ENCODE results near the gene SLC34A1.

SLC34A1 gene

DNA sequence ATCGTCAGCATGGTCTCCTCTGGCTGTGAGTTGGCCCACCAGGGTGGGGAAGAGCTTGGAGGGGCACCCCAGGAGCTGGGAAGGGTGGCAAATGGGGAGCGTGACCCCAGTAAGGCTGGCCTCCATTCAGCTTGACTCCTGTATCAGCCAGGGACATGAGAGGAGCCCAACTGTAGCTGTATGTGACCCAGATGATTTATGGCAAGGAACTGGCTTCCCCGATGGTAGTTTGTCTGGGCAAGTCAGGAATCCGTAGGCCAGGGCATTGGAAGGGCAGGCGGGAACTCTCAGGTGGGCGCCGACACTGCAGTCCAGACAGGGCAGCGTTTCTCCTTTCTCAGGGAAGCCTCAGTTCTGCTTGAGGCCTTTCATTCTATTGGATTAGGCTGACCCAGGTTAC, 2.3 kb downstream of the SLC34A1 start:
- DNase-seq (ENCODE audit: low read depth in 1 of 2, low spot score in 1 of 2) = no peak

DNA sequence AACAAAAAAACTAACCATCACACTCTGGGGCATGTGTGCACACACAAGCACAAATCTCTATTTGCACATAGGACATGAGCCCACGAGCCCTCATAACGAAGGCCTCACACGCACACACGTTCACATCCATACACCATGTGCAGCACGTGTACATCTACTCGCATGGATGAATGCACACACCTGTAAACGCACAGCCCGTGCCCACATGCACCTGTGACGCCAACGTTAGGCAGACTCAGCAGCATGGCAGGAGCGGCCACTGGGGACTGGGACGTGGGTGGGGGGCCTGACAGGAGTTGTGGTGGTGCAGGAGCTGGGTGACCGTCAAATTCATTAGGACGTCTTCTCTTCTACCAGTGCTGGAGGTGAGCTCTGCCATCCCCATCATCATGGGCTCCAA, 3.2 kb downstream of the SLC34A1 start:
- DNase-seq (ENCODE audit: low read depth in 1 of 2, low spot score in 1 of 2) = no peak

DNA sequence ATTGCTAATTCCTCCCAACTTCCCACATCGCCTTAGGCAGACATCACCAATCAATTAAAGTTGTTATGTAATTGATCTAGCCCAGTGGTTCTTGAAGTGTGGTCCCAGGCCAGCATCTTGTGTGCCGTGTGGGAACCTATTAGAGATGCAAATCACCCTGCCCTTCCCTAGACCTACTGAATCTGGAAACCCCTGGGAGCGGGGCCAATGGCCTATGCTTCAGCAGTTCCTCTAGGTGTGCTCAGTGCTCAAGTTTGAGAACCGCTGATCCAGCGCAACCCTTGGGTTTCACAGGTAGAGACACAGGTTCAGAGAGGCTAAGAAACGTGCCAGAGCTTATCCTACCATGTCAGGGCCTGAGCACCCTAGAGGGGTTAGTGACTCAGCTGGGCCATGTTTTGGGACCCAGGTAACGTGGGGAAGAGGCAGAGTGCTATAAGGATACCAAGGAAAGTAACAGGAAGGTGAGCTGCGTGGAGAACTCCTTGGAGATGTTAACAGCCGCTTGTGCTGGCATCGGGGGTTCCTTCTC, 4.4 kb downstream of the SLC34A1 start:
- DNase-seq (ENCODE audit: low read depth in 1 of 2, low spot score in 1 of 2) = no peak

- DNase-seq (ENCODE audit: low read depth in 1 of 2, low spot score in 1 of 2) = peak in 1 of 2 donors; percentile 36
Measured at GRCh38 chr5:177389241-177390169, 5.3 kb downstream of the SLC34A1 start.

GRCh38 chr5:177390363-177391300, 6.4 kb downstream of the SLC34A1 start:
- peak; percentile 72 to 79 for DNase-seq (ENCODE audit: low read depth in 1 of 2, low spot score in 1 of 2)

- no peak for DNase-seq (ENCODE audit: low read depth in 1 of 2, low spot score in 1 of 2)
Measured at GRCh38 chr5:177392765-177393164, 8.5 kb downstream of the SLC34A1 start.

GRCh38 chr5:177393206-177393765, 9.1 kb downstream of the SLC34A1 start:
- no peak for DNase-seq (ENCODE audit: low read depth in 1 of 2, low spot score in 1 of 2)

DNA sequence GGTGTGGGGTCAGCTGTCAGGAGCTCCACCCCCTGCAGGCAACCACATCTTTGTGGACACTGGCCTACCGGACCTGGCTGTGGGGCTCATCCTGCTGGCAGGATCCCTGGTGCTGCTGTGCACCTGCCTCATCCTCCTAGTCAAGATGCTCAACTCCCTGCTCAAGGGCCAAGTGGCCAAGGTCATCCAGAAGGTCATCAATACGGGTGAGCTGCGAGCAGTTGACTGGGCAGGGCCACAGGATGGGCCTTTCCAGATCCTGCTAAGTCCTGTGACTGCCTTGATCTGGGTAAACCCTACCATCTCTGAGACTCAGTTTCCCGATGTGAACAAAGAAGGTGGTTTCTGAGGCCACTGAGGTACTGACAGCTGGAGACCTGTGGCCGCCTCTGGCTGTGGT, 9.8 kb downstream of the SLC34A1 start:
- no peak for DNase-seq (ENCODE audit: low read depth in 1 of 2, low spot score in 1 of 2)

DNA sequence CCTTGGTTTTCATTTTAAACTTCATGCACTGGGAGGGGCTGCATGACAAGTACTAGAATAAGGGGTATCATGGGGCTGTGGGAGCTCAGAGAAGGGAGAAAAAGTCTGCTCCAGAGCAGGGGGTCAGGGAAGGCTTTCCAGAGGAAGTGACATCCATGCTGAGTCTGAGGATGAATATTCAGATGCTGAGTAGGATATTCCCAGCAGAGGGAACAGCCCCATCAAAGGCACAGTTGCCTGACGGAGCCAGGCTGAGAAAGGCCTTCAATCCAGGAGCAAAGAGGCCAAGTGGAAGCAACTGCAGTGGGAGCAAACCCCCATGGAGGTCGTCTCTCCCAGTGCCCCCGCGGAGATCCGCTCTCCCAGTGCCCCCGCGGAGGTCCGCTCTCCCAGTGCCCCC, 11.8 kb downstream of the SLC34A1 start:
- no peak for DNase-seq (ENCODE audit: low read depth in 1 of 2, low spot score in 1 of 2)

- DNase-seq (ENCODE audit: low read depth in 1 of 2, low spot score in 1 of 2) = no peak
Measured at GRCh38 chr5:177396807-177397206, 12.6 kb downstream of the SLC34A1 start.

- DNase-seq (ENCODE audit: low read depth in 1 of 2, low spot score in 1 of 2) = no peak
Measured at GRCh38 chr5:177397875-177398390, 13.7 kb downstream of the SLC34A1 start.

DNA sequence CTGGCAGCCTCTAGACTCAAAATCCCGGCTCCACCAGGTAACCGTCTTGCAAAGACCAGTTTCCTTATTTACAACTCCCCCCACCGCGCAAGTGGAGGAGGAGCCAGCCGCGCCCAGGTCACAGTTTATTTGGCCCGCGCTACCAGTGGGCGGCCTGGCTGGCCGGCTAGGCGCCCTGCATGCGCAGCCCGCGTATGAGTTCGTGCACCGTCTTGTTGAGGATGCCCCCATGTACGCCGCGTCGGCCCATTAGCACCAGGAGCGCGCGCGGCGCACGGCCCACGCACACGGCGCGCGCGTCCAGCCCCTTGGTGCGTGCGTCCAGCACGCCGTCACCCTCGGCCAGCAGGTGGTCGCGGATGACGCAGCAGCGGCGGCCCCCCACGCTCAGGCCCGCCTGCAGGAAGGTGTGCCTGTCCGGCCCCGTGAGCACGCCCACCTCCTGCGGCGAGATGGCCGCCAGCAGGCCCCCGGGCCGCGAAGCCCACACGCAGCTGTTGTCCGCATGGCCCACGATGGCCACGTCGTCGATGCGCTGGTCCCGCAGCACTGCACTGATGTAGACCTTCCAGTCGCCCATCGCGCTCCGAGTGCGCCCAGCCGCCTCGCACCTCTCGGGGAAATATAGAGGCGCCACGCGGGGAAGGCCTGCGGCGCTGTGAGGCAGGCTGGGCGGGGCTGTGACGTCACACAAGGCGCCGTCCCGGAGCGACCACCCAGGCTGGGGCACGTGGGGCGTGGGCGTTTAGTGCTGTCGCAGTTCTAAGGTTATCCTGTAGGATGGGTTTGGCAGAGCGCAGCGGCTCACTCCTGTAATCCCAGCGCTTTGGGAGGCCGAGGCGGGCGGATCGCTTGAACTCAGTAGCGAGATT, 16.0 kb downstream of the SLC34A1 start, which contains the start of gene PFN3:
TSS of gene PFN3 (minus strand) at position 665 of the 872 bp plus-strand sequence. CDS start at position 580, 85 bp downstream.
- DNase-seq (ENCODE audit: low read depth in 1 of 2, low spot score in 1 of 2) = no peak

GRCh38 chr5:177402271-177403043, 18.2 kb downstream of the SLC34A1 start:
- peak; percentile 48 to 57 for DNase-seq (ENCODE audit: low read depth in 1 of 2, low spot score in 1 of 2)

- DNase-seq (ENCODE audit: low read depth in 1 of 2, low spot score in 1 of 2) = peak in 1 of 2 donors; percentile 41
Measured at GRCh38 chr5:177403102-177403791, 19.0 kb downstream of the SLC34A1 start.

DNA sequence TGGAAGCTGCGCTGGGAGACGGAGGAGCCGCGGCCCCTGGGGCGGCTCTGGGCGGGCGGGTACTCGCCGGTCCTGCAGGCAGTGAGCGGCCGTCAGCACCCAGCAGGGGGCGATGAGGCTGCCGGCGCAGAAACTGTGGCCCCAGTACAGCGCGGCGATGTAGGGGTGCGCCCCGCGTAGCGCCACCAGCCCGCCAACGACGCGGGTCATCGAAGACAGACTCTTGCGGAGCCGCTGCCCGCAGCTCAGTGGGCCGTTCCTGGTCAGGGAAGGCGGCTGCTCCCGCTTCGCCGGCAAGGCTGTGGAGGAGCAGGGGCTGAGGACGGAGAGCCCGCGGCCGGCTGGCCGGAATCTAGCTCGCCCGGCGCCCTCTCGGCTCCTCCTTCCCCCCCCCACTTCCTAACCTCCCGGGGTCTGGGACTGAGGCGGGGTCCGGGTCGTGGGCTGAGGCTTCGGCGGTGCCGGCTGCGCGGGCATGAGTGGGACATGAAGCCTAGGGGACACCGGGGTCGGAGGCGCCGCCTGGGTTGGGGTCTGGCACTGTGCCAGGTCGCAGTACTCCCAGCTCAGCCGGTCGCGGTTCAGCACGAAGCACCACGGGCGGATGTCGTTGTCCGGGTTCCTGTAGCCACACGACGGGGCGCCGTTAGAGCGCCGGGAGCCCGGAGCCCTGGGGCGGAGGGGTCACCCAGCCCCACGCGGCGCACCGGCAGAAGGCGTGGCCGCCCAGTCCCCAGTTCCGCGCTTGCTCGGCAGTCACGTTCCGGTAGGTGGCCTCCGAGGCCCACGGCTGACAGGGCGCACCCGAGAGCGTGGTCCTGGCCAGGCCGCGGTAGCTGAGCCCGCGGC, 19.8 kb downstream of the SLC34A1 start:
- DNase-seq (ENCODE audit: low read depth in 1 of 2, low spot score in 1 of 2) = peak; percentile 63 to 73

DNA sequence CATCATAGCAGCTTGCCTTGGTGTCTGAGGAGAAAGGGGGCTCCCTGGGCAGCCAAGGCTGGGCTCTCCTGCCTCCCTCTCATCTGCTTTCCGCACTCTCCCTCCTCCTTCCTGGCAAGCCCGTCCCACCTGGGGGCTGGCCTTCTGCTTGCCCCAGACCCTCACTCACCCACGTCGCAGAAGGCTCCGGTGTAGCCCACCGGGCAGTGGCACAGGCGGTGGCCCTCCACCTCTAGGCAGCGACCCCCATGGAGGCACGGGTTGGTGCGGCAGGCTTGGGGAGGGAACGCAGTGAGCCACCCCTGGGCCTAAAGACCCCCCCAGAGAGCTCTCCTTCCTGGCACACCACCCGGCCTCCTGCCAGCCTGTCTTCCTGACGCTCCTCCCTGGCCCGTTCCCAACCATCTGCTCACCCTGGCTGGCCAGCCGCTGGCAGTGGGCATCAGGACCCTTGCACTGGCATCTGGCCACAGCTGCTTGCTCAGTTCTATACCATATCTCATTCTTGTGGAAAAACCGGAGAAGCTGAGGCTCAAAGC, 20.5 kb downstream of the SLC34A1 start:
- no peak for DNase-seq (ENCODE audit: low read depth in 1 of 2, low spot score in 1 of 2)

DNA sequence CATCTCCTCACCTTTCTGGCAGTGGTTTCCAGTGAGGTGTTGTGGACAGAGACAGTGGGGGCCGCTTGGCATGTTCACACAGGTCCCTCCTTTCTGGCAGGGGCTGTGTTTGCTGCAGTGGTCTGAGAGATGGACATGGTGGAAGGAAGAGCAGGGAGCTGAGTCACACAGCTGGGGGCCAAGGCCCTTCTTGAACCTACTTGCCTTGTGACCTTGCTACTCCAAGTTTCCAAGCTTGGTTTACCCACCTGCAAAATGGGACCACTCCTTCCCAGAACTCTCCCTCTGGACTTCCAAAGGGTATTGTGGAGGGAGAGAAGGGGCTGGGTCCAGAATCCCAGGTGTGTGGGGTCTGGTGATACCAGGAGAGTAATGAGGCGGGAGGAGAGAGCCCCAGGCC, 21.1 kb downstream of the SLC34A1 start:
- no peak for DNase-seq (ENCODE audit: low read depth in 1 of 2, low spot score in 1 of 2)
